HG03354 (cell line): ENCODE results near the gene SH2D3A.

Source experiments
- ATAC-seq: cut with Tn5 transposase; IDR thresholded peaks from one replicate; pipeline ENCODE4 v1.9.1; 2021; ENCODE audit warnings: mild to moderate bottlenecking; ENCODE audit not compliant: unreplicated experiment, poor library complexity, severe bottlenecking

Gene SH2D3A

DNA sequence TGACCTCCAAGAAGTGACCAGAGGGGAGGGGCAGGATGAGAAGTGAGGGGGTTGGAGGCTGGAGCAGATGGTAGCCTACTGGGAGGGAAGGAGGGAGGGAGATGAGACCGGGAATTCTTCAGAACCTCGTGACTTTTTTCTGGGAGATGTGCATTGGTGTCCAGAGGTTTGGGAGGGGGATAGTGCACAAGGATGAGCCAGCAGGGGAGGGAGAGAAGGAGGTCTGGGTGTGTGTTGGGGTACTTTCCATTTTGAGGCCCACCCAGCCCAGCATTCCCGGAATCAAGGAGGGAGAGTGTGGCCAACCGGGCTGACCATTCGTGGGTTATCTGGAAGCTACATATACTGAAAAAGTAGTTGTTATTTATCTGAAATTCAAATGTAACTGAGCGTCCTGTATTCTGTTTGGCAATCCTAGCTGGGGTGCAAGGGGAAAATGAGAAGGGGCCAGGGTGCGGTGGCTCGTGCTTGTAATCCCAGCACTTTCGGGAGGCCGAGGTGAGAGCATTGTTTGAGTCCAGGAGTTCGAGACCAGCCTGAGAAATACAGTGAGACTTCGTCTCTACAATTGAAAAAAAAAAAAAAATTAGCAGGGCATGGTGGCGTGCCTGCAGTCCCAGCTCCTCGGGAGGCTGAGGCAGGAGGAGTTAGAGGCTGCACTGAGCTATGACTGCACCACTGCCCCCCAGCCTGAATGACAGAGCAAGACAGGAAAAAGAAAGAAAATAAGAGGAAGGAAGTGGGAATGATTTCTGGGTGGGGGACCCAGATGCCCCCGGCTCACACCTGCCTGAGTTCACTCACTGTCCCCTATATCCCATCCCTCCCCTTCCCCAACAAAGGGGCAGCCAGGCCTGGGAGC, 42.4 kb downstream of the SH2D3A start:
- ATAC-seq = no peak

DNA sequence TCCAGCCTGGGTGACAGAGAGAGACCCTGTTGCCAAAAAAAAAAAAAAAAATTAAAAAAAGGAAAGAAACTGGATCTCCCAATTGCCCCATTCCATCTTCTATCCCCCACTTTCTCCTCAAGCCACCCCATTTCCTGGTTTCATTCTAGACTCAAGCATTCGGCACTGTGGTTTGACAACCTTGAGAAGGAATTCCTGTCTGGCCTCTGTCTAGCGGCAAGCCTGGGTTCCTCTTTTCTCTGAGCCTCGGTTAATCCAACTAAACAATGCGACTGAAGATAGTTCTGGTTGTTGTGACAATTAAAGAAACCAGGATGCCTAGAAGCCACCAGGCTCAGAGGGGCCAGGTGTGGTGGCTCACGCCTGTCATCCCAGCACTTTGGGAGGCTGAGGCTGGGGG, 43.5 kb downstream of the SH2D3A start:
- ATAC-seq = no peak

- no peak for ATAC-seq
Observed at GRCh38 chr19:6723108-6723618, 44.1 kb downstream of the SH2D3A start.

DNA sequence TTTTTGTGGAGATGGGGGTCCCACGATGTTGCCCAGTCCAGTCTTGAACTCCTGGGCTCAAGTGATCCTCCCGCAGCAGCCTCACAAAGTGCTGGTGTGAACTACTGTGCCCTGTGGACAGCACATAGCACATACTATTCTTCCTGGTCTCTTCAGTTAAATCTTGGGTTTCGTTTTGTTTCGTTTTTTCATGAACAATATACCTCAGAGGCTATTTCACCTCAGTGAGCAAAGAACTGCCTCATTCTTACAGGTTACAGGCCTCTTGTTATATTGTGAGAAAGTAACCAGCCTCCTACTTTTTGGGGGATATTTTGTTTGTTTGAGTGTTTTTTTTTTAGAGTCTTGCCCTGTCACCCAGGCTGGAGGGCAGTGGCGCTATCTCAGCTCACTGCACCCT, 45.5 kb downstream of the SH2D3A start:
- ATAC-seq = no peak

GRCh38 chr19:6721138-6721474, 46.1 kb downstream of the SH2D3A start:
- no peak for ATAC-seq

- no peak for ATAC-seq
Observed at GRCh38 chr19:6720369-6721137, 46.7 kb downstream of the SH2D3A start, which contains the start of gene C3. Gene C3 (minus strand): TSS chr19:6720650. CDS start chr19:6720589, 61 bp downstream.

GRCh38 chr19:6719992-6720368, 47.3 kb downstream of the SH2D3A start:
- ATAC-seq = no peak

GRCh38 chr19:6719540-6719861, 47.7 kb downstream of the SH2D3A start:
- no peak for ATAC-seq

GRCh38 chr19:6718741-6719539, 48.3 kb downstream of the SH2D3A start:
- ATAC-seq = no peak

DNA sequence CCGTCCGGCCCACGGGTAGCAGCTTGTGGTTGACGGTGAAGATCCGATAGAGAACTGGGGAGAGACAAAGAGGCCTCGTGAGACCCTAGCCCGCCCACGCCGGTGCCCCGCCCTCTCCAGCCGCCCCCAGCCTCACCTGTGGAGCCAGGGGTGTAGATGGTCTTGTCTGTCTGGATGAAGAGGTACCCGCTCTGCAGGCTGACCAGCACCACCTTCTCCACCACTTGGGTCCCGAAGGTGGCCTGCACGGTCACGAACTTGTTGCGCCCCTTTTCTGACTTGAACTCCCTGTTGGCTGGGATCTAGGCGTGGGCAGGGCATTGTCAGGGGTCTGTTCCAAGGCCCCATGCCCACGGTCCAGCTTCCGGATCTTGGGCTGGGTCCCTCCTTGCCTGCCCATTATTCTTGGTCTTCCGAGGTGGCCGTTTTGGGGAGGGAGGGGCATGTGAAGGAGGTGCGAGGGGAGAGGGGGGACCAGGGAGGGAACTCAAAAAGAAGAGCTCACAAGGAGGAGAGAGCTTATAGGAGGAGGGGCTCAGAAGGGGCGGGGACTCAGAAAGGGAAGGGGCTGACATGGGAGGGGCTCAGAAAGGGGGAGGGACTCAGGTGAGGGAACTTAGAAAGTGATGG, 49.0 kb downstream of the SH2D3A start:
- ATAC-seq = no peak

DNA sequence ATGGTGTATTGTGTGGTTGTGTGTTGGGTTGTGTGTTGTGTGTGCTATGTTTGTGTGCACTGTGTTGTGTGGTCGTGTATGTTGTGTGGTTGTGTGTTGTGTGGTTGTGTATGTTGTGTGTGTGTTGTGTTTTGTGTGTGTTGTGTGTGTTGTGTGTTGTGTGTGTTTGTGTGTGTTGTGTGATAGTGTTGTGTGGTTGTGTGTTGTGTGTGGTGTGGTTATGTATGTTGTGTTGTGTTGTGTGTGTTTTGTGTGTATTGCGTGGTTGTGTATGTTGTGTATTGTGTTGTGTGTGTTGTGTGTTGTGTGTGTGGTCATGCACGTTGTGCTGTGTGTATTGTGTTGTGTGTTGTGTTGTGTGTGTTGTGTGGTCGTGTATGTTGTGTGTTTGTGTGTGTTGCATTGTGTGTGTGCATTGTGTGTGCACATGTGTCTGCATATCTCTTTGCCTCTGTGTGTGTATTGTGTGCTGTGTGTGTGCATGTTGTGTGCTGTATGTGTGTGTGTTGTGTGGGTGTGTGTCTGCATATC, 49.7 kb downstream of the SH2D3A start:
- ATAC-seq = no peak

GRCh38 chr19:6717036-6717435, 50.2 kb downstream of the SH2D3A start:
- no peak for ATAC-seq

GRCh38 chr19:6716610-6716970, 50.6 kb downstream of the SH2D3A start:
- no peak for ATAC-seq

- ATAC-seq = no peak
Observed at GRCh38 chr19:6714749-6715555, 52.3 kb downstream of the SH2D3A start.

DNA sequence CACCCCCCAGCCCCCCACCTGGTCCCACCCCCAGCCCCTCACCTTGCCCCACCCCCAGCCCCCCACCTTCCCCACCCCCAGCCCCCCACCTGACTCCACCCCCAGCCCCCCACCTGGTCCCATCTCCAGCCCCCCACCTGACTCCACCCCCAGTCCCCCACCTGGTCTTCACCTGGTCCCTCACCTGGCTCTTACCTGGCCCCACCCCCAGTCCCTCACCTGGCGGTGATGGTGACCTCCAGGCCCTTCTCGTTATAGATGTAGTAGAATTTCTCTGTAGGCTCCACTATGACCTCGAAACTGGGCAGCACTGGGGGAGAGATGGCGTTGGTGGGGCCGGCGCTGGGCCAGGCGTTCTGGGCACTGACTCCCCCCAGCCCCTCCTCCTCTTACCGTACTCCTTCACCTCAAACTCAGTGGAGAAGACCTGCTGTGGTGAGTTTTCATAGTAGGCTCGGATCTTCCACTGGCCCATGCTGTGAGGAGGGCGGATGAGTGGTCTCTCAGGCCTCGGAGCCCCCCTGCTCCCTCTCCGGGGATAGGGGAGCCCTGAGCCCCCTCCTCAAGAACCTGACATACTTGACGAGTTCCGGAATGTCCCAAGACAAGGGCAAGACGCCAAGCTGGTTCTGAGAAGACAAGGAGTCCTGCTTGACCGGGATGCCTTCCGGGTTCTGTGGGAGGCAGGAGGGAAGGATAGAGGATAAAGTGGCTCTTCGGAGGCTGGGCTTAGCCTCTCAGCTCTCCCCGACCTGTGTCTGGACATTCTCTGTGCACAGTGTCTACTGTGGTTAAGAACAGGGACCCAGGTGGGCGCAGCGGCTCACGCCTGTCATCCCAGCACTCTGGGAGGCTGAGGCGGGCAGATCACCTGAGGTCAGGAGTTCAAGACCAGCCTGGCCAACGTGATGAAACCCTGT, 53.2 kb downstream of the SH2D3A start:
- ATAC-seq = no peak

GRCh38 chr19:6712692-6713670, 54.3 kb downstream of the SH2D3A start:
- ATAC-seq = no peak

DNA sequence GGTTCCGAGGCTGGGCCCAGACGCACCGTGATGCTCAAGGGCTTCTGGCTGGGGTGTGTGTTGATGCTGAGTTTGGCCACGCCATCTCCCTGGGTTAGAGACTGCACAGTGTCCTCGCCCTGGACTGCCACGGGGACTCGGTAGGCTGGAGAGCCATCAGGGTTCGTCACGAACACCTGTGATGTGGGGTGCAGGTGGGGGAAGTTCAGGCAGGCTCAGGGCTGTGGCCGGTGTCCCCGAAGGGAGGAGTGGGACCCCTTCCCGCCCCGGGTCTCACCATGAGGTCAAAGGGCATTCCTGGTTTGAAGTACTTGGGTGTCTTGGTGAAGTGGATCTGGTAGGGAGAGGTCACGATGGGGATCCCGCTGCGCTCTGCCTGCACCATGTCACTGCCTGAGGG, 55.0 kb downstream of the SH2D3A start:
- ATAC-seq = no peak
